Activated naive CD4-positive, alpha-beta T cell (primary cell): ENCODE results near the gene CRELD1.
"Not testable (repeated sequence)": the region's sequence is repeated elsewhere in the genome, so short reads cannot be mapped to it uniquely, and the experiment has no call there.

Source experiments
- DNase-seq, 4 experiments: peaks; one replicate each; lab custom pipeline; 2025; lab: John Stamatoyannopoulos, UW

CRELD1 gene

GRCh38 chr3:9933561-9934234 is at the start of gene CRELD1:
TSS of gene CRELD1 (plus strand) at chr3:9933834. CDS start at chr3:9934439, 605 bp downstream.
- peak; percentile 86 to 97 (median 92) for DNase-seq

- DNase-seq, result no peak
Observed at GRCh38 chr3:9884555-9885165, 49.0 kb upstream of the CRELD1 start.

GRCh38 chr3:9886328-9886727 is 47.3 kb upstream of the CRELD1 start:
- no peak for DNase-seq

- DNase-seq, result no peak
Observed at GRCh38 chr3:9887480-9887879, 46.2 kb upstream of the CRELD1 start.

GRCh38 chr3:9888540-9888939 is 45.1 kb upstream of the CRELD1 start:
- DNase-seq, result no peak

GRCh38 chr3:9889405-9889804 is 44.2 kb upstream of the CRELD1 start:
- no peak for DNase-seq

GRCh38 chr3:9890249-9891071 is 43.2 kb upstream of the CRELD1 start, which contains the start of gene JAGN1:
TSS of gene JAGN1 (plus strand) at chr3:9890610. CDS start at chr3:9890723, 113 bp downstream.
- DNase-seq, result peak; percentile 87 to 92 (median 92)

GRCh38 chr3:9891072-9891622 is 42.5 kb upstream of the CRELD1 start:
- DNase-seq, result no peak

GRCh38 chr3:9893739-9894138 is 39.9 kb upstream of the CRELD1 start:
- DNase-seq, result no peak

GRCh38 chr3:9895715-9896114 is 37.9 kb upstream of the CRELD1 start:
- not testable (repeated sequence) for DNase-seq

GRCh38 chr3:9896755-9897407 is 36.8 kb upstream of the CRELD1 start:
- DNase-seq, result not testable (repeated sequence)

GRCh38 chr3:9897408-9898372 is 35.9 kb upstream of the CRELD1 start:
- no peak for DNase-seq

GRCh38 chr3:9898467-9899241 is 35.0 kb upstream of the CRELD1 start:
- no peak for DNase-seq

GRCh38 chr3:9899289-9899791 is 34.3 kb upstream of the CRELD1 start:
- DNase-seq, result no peak

- not testable (repeated sequence) for DNase-seq
Observed at GRCh38 chr3:9900965-9901415, 32.6 kb upstream of the CRELD1 start.

GRCh38 chr3:9901967-9902366 is 31.7 kb upstream of the CRELD1 start:
- DNase-seq, result no peak

- DNase-seq, result no peak
Observed at GRCh38 chr3:9902372-9903237, 31.0 kb upstream of the CRELD1 start, which contains the start of gene IL17RE. TSS of gene IL17RE (plus strand) at chr3:9902848. CDS start at chr3:9902933, 85 bp downstream.

GRCh38 chr3:9903238-9903624 is 30.4 kb upstream of the CRELD1 start:
- no peak for DNase-seq

GRCh38 chr3:9903904-9904303 is 29.7 kb upstream of the CRELD1 start:
- no peak for DNase-seq
